K562 (cell line): ENCODE results near the gene TNFSF15. TPM values are rescaled to one million over a fixed set of nuclear protein-coding genes. Genes with fewer than 3 reads are reported as not detected.

Experiments used
- CXXC5 ChIP-seq: fragments of 250-450 bp; sonication (Bioruptor Pico); IDR thresholded peaks from 2 replicates; pipeline ENCODE4 v1.8.0; 2022; ENCODE audit warnings: inconsistent platforms, mild to moderate bottlenecking, moderate library complexity
- FOXP1 ChIP-seq: sonication (generic); formaldehyde crosslinking; IDR thresholded peaks from 2 replicates; pipeline ENCODE4 v1.8.0; 2022; ENCODE audit warnings: mild to moderate bottlenecking, missing genetic modification reagents
- GTF2A2 ChIP-seq: IDR thresholded peaks from 2 replicates; pipeline ENCODE4 v1.6.1; 2016; ENCODE audit warnings: mild to moderate bottlenecking, missing genetic modification characterization, missing compliant biosample characterization
- OTX1 ChIP-seq: fragments of 450-650 bp; formaldehyde crosslinking; IDR thresholded peaks from 2 replicates; pipeline ENCODE4 v1.4.0; 2022; ENCODE audit warnings: mild to moderate bottlenecking
- POLR2AphosphoS2 ChIP-seq: IDR thresholded peaks from 2 replicates; pipeline ENCODE4 v1.6.1; 2012; ENCODE audit warnings: low read length, improper control_type of control experiment
- TSHZ1 ChIP-seq: fragments of 250-450 bp; sonication (Bioruptor Pico); IDR thresholded peaks from 2 replicates; pipeline ENCODE4 v1.4.0; 2020; ENCODE audit warnings: mild to moderate bottlenecking, moderate library complexity
- polyA plus RNA-seq, 8 experiments: library from polyadenylated mRNA; depleted of rRNA in 4 of 8; stranded (reverse) in 5 of 8; unstranded in 3 of 8; fragments of >200 nt; fragmentation: Nextera tagmentation in 2 of 8; fragmentation: Illumina TruSeq in 1 of 8; extraction: Ambion mirVana in 2 of 8; extraction: Trizol in 1 of 8; gene quantifications; 2 replicates each; pipeline versions ENCODE4 v1.2.1 to v1.2.3, GENCODE V29; 2011 to 2014; ENCODE audit warnings: inconsistent platforms in 1 of 8, missing spikeins in 1 of 8
- total RNA-seq, 7 experiments: library from RNA; depleted of rRNA in 6 of 7; stranded (reverse); fragments of >200 nt in 6 of 7; fragmentation: Illumina TruSeq in 2 of 7; extraction: Trizol in 2 of 7; gene quantifications; 2 replicates each; pipeline versions ENCODE4 v1.2.1 to v1.2.3, GENCODE V29; 2011 to 2021; ENCODE audit warnings: low replicate concordance in 1 of 7
- TF ChIP-seq, protein P1 (sequence below): fragments of 150-350 bp; conservative IDR thresholded peaks from 2 replicates; pipeline ENCODE4 v1.6.1; 2014; ENCODE audit warnings: low read length

TNFSF15 gene
- total and polyA plus RNA-seq, 9 of the 15 experiments (the other 6 are each of a cell fraction or from before 2014, with no cell fraction given), result not detected

GRCh38 chr9:114825126-114825795 lies 19.4 kb upstream of the TNFSF15 start (continued):
- TF ChIP-seq TSHZ1 (CRISPR knock-in tag) (no peak), POLR2AphosphoS2 (no peak), CXXC5 (CRISPR knock-in tag) (no peak), FOXP1 (CRISPR knock-in tag) (no peak), OTX1 (CRISPR knock-in tag) (no peak), GTF2A2 (tag) (no peak)
- TF ChIP-seq, protein P1, sequence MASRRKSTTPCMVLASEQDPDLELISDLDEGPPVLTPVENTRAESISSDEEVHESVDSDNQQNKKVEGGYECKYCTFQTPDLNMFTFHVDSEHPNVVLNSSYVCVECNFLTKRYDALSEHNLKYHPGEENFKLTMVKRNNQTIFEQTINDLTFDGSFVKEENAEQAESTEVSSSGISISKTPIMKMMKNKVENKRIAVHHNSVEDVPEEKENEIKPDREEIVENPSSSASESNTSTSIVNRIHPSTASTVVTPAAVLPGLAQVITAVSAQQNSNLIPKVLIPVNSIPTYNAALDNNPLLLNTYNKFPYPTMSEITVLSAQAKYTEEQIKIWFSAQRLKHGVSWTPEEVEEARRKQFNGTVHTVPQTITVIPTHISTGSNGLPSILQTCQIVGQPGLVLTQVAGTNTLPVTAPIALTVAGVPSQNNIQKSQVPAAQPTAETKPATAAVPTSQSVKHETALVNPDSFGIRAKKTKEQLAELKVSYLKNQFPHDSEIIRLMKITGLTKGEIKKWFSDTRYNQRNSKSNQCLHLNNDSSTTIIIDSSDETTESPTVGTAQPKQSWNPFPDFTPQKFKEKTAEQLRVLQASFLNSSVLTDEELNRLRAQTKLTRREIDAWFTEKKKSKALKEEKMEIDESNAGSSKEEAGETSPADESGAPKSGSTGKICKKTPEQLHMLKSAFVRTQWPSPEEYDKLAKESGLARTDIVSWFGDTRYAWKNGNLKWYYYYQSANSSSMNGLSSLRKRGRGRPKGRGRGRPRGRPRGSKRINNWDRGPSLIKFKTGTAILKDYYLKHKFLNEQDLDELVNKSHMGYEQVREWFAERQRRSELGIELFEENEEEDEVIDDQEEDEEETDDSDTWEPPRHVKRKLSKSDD, result no peak
